ENCODE data around the gene FLAD1. TPM values are rescaled to one million over a fixed set of nuclear protein-coding genes. Genes with fewer than 3 reads are reported as not detected.

The FLAD1 gene
- polyA plus RNA-seq, 2 of the 4 experiments (the other 2 are of a cell fraction), result 34.1 to 43.5 TPM

- ATAC-seq (no peak), DNase-seq (ENCODE audit: low read depth in 1 of 2, low spot score in 1 of 2) (no peak), FAIRE-seq (no peak)
- no peaks in the 10 kb centered on the region for H3K9me3 ChIP-seq
- CTCF ChIA-PET, result no interaction called here
- POLR2A ChIA-PET, result no interaction called here
- peak overlapping the region; percentile 67 to 100; a peak in 4 of 6 replicates for H3K27ac ChIP-seq
- TF ChIP-seq MAZ (IDR thresholded peaks at IDR 0.05; ENCODE audit: borderline replicate concordance, low read depth, low read length), result no peak
- no peak for TF ChIP-seq MYC (IDR thresholded peaks at IDR 0.05; ENCODE audit: borderline replicate concordance, low read length)
- no peak for TF ChIP-seq FOSL2 (IDR thresholded peaks at IDR 0.05)
- TF ChIP-seq FOSL2 (CRISPR knock-in tag; IDR thresholded peaks at IDR 0.05), result no peak
- TF ChIP-seq PHF8 (IDR thresholded peaks at IDR 0.05; ENCODE audit: borderline replicate concordance, low read depth), result no peak
- no peak for TF ChIP-seq NPAS2 (CRISPR knock-in tag; IDR thresholded peaks at IDR 0.05; ENCODE audit: borderline replicate concordance)
- no peak for TF ChIP-seq RARB (CRISPR knock-in tag; IDR thresholded peaks at IDR 0.05)
- no peak overlapping the region for H3K4me3 ChIP-seq
- H3K4me1 ChIP-seq, result peaks cover 88% of the 10 kb centered on the region
- peak overlapping the region; percentile 59; the same call in 2 of the 3 replicates for H3K4me2 ChIP-seq
- 54% methylated on average over 2 of the region's 8 CpGs for WGBS (ENCODE audit: missing lambda C conversion rate)
Observed at GRCh38 chr1:155013632-155014031, 30.5 kb downstream of the FLAD1 start.

GRCh38 chr1:155014709-155015508 lies 31.8 kb downstream of the FLAD1 start:
- ATAC-seq (no peak), FAIRE-seq (no peak), DNase-seq (ENCODE audit: low read depth in 1 of 2, low spot score in 1 of 2) (no peak)
- Histone ChIP-seq H3K4me2 (no peak overlapping the region), H3K4me3 (no peak overlapping the region), H3K9me3 (no peaks in the 10 kb centered on the region), H3K27ac (peak overlapping the region; percentile 96 to 99; a peak in 3 of 6 replicates), H3K4me1 (peaks cover 86% of the 10 kb centered on the region)
- ChIA-PET CTCF (interaction anchor here (1.6 kb wide), 1 partner anchor 108 kb away, joined by 5 read pairs; no protein-coding TSS in a partner anchor), POLR2A (interaction anchor here (0.9 to 2.8 kb wide), 3 partner anchors 11 to 78 kb away, joined by 3 to 14 read pairs (median 5); partner anchors contain the start of gene PMVK)
- 91% methylated on average over 20 of the region's 31 CpGs for WGBS (ENCODE audit: missing lambda C conversion rate)
- TF ChIP-seq USF2 (IDR thresholded peaks at IDR 0.05) (no peak), KDM1A (IDR thresholded peaks at IDR 0.05; ENCODE audit: low read depth) (no peak), MYC (IDR thresholded peaks at IDR 0.05; ENCODE audit: borderline replicate concordance, low read length) (no peak), MAFK (IDR thresholded peaks at IDR 0.05; ENCODE audit: partially characterized antibody) (no peak), ELK1 (IDR thresholded peaks at IDR 0.05; ENCODE audit: low read depth, low read length) (no peak), CBX8 (IDR thresholded peaks at IDR 0.05) (no peak), ZNF302 (CRISPR knock-in tag; IDR thresholded peaks at IDR 0.05) (no peak), ATOH8 (CRISPR knock-in tag; IDR thresholded peaks at IDR 0.05; ENCODE audit: low read depth) (no peak), SREBF2 (IDR thresholded peaks at IDR 0.05) (no peak), HES2 (IDR thresholded peaks at IDR 0.05) (no peak)

GRCh38 chr1:155015527-155016230 lies 32.5 kb downstream of the FLAD1 start:
- ATAC-seq, result no peak
- H3K27ac ChIP-seq, result peak overlapping the region; percentile 96 to 99; a peak in 5 of 6 replicates
- 86% methylated on average over 8 of the region's 16 CpGs for WGBS (ENCODE audit: missing lambda C conversion rate)
- no peak for TF ChIP-seq JUN (IDR thresholded peaks at IDR 0.05)
- no peak for TF ChIP-seq NPAS2 (CRISPR knock-in tag; IDR thresholded peaks at IDR 0.05; ENCODE audit: borderline replicate concordance)
- no peak for TF ChIP-seq RFX5 (IDR thresholded peaks at IDR 0.05)
- TF ChIP-seq FOXS1 (CRISPR knock-in tag; IDR thresholded peaks at IDR 0.05), result no peak
- no peak for TF ChIP-seq EP300 (IDR thresholded peaks at IDR 0.05)
- no peak for TF ChIP-seq CBX2 (IDR thresholded peaks at IDR 0.05; ENCODE audit: borderline replicate concordance, low read depth)
- no peak for TF ChIP-seq HOXB5 (CRISPR knock-in tag; IDR thresholded peaks at IDR 0.05)
- no peak for TF ChIP-seq MAFK (IDR thresholded peaks at IDR 0.05; ENCODE audit: partially characterized antibody)
- no peak for TF ChIP-seq POLR2AphosphoS2 (conservative IDR thresholded peaks at IDR 0.05; ENCODE audit: low read length)
- TF ChIP-seq EHF (CRISPR knock-in tag; IDR thresholded peaks at IDR 0.05), result no peak
- TF ChIP-seq GATA3 (IDR thresholded peaks at IDR 0.05; ENCODE audit: borderline replicate concordance), result no peak
- TF ChIP-seq MYC (IDR thresholded peaks at IDR 0.05; ENCODE audit: borderline replicate concordance, low read length), result no peak

More at GRCh38 chr1:155015527-155016230, 32.5 kb downstream of the FLAD1 start:
- FAIRE-seq, result no peak
- Histone ChIP-seq H3K4me1 (peaks cover 79% of the 10 kb centered on the region), H3K4me3 (no peak overlapping the region), H3K4me2 (no peak overlapping the region; the same call in 2 of the 3 replicates), H3K9me3 (no peaks in the 10 kb centered on the region)
- POLR2A ChIA-PET, result interaction anchor here (0.6 to 2.8 kb wide), 5 partner anchors 9 to 79 kb away, joined by 3 to 23 read pairs (median 5); partner anchors contain the start of genes CKS1B and PMVK
- no peak for DNase-seq (ENCODE audit: low read depth in 1 of 2, low spot score in 1 of 2)
- CTCF ChIA-PET, result interaction anchor here (1.6 to 2.2 kb wide), 3 partner anchors 76 to 152 kb away, joined by 4 to 8 read pairs (median 5); no protein-coding TSS in a partner anchor
